Stimulated activated naive CD4-positive, alpha-beta T cell treated with Interleukin-2 at 50 U/mL for 16 hours (primary cell): ENCODE data around the gene CEP57L1.
A peak's percentile ranks its signal among the peaks of the same experiment; 100 is the strongest.
"Not testable (repeated sequence)": the region's sequence is repeated elsewhere in the genome, so short reads cannot be mapped to it uniquely, and the experiment has no call there.

ENCODE experiments used
- DNase-seq: peaks from one replicate; lab custom pipeline; 2025; lab: John Stamatoyannopoulos, UW

Gene CEP57L1

DNA sequence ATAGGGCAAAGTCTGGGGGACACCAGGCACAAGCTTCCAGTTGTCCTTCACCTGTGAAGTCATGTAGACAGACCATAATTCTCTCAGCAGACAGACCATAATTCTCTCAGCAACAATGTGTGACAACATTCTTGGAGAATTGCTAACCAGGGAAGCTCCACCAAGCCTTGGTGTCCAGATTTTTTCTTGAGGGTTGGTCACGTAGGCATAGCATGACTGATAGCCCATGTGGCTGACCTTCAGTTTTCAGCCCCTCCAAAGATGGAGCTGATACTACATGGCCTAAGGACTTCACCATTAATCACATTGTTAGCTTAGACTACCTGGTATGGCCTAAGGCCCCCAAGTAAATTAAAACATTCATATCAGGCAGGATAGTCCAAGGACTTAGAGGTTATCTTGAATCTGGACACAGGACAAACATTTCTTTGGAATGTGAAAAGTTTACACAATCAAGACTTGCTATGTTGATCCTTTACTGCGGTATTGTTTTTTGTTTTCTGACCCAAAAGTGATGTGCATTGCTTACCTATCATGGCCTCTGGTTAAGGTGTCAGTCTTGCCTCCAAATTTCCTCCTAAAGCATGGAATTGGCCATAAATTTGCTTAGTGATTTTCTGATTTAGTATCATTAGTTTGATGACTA lies 76.9 kb downstream of the CEP57L1 start:
- no peak for DNase-seq

DNA sequence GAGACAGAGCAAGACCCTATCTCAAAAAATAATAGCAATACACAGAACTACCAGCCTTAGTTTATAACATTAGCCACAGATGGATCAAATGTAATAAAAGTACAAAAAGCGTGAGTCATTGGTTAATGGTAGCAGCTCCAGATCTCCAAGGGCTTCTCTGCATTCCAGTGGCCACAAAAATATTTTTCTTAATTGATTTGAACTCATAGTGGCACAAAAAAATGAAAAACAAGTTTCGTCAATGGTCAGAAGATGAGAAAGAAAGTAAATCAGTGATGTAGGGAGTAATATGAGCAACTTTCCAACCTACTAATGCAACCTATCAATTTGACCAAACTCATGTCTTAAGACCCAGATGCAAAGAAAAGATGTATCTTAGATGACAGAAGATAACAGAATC lies 79.6 kb downstream of the CEP57L1 start:
- DNase-seq = no peak

DNA sequence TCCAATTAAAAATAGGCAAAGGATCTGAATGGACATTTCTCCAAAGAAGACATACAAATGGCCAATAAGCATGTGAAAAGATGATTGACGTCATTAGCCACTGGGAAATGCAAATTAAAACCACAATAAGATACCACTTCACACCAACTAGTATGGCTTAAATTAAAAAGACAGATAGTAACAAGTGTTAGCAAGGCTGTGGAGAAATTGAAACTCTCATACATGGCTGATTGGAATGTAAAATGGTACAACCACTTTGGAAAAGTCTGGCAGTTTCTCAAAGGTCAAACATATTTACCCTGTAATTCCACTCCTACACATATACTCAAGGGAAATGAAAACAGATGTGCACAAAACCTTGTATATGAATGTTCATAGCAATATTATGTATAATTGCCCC lies 83.6 kb downstream of the CEP57L1 start:
- DNase-seq = no peak

DNA sequence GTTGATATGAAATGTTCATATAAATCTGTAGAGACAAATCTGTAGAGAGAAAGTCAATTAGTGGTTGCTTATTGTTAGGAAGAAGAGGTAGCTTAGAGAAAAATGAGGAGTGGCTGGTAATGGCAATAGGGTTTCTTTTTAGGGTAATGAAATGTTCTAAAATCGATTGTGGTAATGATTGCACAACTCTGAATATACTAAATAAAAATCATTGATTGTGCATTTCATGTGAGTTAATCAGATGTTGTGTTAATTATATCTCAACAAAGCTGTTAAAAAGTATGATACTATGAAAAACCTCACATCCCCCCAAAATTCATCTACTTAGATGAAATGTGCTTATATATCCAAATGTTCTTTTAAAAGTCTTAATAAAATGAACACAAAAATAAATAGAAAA lies 84.2 kb downstream of the CEP57L1 start:
- DNase-seq = no peak

DNA sequence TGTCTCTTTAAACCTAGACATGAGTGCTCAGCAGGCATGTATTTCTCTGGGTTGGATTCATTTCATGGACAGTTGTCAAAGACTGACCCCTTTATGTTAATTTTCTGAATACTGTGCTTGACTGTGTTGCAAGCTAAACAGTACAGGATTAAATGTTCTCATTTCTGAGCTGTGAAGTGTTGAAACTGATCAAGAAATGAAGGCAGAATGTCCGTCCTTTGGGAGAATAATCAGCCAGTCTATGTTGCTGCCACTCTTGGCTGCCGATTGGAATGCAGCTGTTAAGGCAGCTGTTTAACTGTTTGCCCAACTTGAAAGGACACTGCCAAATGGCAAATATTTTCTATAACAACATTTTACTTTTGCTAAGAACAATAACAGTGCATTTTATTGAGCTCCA lies 87.3 kb downstream of the CEP57L1 start:
- no peak for DNase-seq

DNA sequence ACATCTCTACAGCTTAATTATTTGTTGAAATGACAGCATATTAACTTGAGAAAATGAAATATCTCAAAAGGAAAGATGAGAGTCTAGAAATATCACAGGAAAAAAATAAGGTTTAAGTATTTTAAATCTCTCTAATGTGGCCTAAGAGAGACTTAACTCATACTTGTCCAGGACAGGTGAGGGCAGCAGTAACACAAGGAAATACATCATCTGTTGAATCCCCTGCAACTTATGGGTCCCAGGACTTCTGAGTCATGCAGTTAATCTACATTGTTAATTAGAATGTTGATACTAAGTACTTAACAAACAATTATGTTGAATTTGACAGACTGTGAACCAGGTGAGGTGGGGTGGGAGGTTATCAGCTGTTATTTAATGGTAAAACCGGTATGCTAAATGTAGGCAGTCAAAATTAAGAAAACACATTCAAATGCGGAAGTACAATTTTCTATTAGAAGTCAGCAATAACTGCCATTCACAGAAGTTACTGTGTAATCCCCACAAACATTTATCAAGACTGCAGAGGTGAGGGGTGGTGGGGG lies 87.9 kb downstream of the CEP57L1 start:
- DNase-seq = no peak

DNA sequence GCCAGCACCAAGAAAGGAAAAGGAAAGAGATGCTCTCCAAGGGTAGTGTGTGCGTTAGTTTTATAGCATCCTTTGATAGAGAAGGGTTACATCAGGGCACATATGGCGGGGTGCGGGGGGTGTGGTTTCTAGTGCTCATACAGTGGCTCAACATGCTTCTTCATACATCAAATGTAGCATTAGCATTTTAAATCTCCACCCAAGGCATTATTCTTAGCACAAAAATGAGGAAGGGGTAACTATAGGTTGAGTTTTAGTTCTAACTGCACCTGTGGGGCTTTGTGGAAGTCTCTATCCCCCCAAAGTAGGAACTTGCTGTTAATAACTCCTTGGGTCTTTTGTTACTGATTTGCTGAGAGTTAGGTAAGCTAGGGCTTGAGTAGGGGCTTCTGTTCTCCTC lies 89.3 kb downstream of the CEP57L1 start:
- DNase-seq = no peak

DNA sequence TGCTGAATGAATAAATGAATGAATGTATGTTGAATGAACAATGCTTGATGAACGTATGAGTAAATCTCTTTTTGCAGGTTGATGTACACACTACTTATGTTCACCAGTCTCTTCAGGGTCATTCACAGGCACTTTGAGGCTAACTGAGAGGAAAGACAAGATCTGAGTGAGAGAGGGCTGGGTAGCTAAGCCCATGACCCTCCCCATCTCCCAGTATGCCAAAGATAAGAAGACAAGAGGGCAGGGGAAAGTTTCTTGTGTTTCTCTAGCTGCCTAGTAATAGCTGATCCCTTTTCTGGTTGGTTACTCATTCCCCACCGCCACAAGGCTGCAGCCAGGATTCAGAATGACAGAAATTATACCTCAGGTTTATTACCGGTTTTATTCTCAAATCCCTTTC lies 90.7 kb downstream of the CEP57L1 start:
- DNase-seq = no peak

DNA sequence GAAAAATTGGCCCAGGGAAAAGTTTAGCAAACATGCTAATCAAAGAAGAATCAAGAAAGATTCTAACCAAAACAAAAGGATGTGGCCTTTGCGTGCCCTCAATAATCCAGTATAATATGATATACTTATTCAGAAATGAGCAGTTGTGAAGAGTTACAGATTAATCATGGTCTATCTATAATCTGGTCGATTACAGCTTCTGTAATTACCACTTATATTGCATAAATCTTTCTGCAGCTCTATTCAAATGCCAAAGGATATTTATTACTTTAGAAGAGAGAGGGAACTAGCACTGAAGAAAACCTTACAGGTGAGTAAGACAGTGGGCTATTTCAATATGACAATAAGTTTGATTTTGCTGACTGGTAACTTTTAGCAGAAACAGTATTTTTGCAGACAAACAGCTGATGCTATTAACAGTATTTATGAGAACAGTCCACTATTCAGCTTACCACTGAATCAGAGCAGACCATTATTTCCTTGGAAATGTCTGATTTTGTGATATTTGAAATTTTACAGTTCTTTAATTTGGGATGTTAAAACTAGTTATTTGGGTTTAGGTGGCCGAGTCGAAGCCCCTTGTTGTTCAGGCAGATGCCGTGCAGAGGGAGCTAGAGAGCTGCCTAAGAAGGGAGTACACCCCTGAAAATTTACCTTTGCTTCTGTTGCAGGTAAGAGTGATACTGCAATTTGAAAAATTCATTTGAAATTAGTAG lies 92.2 kb downstream of the CEP57L1 start:
- peak; percentile 37 for DNase-seq

DNA sequence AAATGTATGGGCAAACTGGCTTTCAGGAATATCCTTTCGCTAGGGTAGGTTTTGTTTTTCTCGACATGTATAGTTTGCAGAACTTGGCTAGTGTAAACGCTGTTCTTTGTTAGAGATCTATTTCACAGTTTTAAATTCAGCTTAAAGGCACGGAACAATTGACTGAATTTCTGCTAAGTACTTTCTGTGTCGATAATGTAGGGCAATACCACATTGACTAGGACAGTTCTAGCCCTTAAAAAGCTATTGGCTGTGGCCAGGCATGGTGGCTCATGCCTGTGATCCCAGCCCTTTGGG lies 92.8 kb downstream of the CEP57L1 start:
- no peak for DNase-seq

DNA sequence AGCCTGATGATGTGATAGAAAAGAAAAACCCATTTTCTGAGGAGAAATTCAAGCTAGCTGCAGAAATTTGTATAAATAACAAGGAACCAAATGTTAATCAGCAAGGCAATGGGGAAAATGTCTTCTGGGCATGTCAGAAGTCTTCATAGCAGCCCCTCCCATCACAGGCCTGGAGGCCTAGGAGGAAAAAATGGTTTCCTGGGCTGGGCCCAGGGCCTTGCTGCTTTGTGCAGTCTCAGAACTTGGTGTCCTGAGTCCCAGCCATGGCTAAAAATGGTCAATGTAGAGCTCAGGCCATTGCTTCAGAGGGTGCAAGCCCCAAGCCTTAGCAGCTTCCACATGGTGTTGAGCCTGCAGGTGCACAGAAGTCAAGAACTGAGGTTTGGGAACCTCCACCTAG lies 96.1 kb downstream of the CEP57L1 start:
- DNase-seq = not testable (repeated sequence)

DNA sequence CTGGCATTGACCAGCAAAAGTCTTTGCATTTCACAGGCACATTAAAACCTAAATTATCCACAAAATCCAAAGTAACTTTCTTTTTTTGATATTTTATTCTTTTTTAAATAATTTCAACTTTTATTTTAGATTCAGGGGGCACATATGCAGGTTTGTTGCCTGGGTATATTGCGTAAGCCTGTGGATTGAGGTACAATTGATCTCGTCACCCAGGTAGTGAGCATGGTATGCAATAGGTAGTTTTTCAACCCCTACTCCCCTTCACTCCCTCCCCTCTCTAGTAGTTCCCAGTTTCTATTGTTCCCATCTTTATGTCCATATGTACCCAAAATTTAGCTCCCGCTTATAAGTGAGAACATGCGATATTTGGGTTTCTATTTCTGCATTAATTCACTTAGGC lies 97.6 kb downstream of the CEP57L1 start:
- no peak for DNase-seq

DNA sequence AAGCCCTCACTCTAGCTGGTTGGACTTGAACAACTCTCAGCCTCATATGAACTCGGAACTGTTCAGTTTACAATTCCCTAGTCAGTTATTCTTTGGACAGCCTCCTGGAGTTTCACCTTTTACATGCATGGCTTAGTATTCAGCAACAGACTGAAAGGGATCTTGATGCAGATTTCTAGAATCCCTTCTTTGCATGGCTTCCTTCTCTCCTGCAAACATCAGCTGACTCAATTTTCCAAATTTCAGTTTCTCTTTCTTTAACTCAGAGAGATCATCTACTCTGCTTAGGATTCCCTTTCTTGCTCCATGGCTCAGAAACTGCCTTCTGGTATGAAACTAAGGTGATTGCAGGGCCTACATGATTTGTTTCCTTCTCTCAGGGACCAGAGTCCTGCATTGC lies 99.6 kb downstream of the CEP57L1 start:
- no peak for DNase-seq

DNA sequence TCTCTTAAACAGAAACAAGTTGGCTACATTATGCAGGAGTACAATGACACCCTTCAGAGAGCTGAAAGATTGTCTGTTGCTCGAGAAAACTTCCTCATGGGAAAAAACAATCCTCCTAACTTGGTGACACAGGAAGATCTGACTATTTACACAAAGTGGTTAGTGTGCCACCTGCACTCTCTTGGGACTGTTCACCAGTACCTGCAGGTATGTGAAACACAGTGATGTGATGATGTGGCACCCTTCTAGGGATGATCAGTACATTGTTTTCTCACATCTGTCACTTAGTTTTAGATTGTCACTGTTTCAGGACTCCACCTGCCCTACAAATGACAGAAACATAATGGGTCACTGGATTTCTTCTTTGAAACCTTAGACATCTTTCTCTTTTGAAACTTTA lies 101.8 kb downstream of the CEP57L1 start:
- no peak for DNase-seq

DNA sequence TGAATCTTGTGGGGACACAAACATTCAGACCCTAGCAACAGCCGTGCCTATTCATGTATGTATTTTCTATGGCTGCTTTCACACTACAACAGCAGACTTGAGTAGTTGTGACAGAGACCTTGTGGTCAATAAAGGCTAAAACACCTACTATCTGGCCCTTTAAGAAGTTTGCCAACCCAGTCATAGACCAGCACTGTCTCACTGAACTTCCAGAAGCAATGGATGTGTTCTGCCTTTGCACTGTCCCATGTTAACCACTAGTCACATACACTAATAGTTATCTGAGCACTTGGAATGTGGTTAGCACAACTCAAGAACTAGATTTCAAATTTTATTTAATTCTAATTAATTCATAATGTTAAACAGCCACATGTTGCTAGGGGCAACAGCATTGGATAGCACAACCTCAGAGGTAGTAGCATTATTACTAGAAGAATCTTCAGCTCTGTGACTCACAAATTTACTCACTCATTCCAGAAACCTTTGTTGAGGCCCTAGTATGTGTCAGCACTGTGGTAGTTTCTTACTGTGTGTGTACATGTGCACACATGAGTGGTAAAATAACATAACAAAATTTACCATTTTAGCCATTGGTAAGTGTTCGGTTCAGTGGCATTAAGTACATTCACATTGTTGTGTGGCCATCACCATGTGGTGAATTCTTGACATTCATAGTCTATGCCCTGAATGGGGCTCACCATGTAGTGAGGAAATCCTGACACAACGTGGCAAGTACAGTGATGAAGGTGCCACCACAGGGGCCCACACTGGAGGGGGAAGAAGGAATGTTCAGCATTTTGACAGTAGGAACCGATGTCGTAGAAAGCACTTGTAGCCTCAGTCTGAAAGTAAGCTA lies 107.3 kb downstream of the CEP57L1 start:
- DNase-seq = no peak

DNA sequence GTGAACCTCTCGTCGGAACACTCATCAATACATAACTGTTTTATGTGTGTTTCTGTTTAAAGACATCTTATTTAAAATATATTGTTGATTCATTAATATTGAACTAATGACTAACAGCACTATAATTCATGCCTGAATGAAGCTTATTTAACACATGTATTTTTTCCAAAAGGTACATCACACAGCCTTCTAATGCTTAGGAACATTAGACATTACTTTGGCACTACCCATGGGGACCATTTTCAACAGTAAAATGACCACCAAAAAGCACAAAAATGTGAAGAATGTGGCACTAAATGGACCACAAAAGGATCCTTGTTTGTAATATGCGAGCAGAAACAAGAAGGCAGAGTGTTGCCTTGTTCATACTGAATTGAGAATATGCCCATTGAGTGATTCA lies 109.2 kb downstream of the CEP57L1 start:
- DNase-seq = no peak

DNA sequence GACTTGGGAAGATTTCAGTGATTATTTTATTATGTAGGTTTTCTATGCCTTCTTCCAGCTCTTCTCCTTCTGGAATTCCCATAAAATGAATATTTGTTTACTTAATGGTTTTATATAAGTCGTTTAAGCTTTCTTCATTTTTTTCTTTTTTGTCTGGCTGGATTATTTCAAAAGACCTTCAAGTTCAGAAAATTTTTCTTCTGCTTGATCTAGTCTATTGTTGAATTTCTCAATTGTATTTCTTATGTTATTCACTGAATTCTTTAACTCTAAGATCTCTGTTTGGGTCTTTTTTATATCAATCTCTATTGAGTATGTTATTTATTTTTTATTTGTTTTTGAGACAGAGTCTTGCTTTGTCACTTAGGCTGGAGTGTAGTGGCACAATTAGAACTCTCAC lies 117.4 kb downstream of the CEP57L1 start:
- no peak for DNase-seq
